Memory B cell (primary cell): Measurements from ENCODE around the gene COBL.

Experiments used
- ATAC-seq: fragments of 150-1000 bp; cut with Tn5 transposase; 2 replicates; pipeline ENCODE4 v1.10.0; 2021; ENCODE audit warnings: low read depth, mild to moderate bottlenecking, moderate library complexity
- DNase-seq, 2 donors: peaks; one replicate each; pipeline ENCODE4 v3.0.0; 2022; ENCODE audit warnings: low spot score in 2 of 2
- H3K27ac Mint-ChIP-seq: one replicate; pipeline ENCODE4 v1.8.0; 2022; ENCODE audit warnings: mild to moderate bottlenecking, moderate library complexity, mixed read lengths
- H3K27me3 Mint-ChIP-seq: one replicate; pipeline ENCODE4 v1.8.0; 2022; ENCODE audit warnings: mixed read lengths
- H3K36me3 Mint-ChIP-seq: one replicate; pipeline ENCODE4 v1.8.0; 2022; ENCODE audit warnings: mild to moderate bottlenecking, mixed read lengths
- H3K4me1 Mint-ChIP-seq: one replicate; pipeline ENCODE4 v1.8.0; 2022; ENCODE audit warnings: mixed read lengths
- H3K4me3 Mint-ChIP-seq: one replicate; pipeline ENCODE4 v1.8.0; 2022; ENCODE audit warnings: mild to moderate bottlenecking, moderate library complexity, mixed read lengths
- H3K9me3 Mint-ChIP-seq: one replicate; pipeline ENCODE4 v1.8.0; 2022; ENCODE audit warnings: mixed read lengths

The COBL gene

GRCh38 chr7:51053160-51053925 is 263.3 kb downstream of the COBL start:
- H3K27ac Mint-ChIP-seq: no peak overlapping the region
- H3K27me3 Mint-ChIP-seq: peaks cover 1% of the 10 kb centered on the region
- H3K4me1 Mint-ChIP-seq: no peaks in the 10 kb centered on the region
- H3K9me3 Mint-ChIP-seq: no peaks in the 10 kb centered on the region
- H3K4me3 Mint-ChIP-seq: no peak overlapping the region
- no peaks in the 10 kb centered on the region for H3K36me3 Mint-ChIP-seq
- no peak for ATAC-seq
- no peak for DNase-seq

- Mint-ChIP-seq H3K36me3 (no peaks in the 10 kb centered on the region), H3K4me1 (no peaks in the 10 kb centered on the region), H3K4me3 (no peak overlapping the region), H3K27ac (no peak overlapping the region), H3K9me3 (no peaks in the 10 kb centered on the region), H3K27me3 (no peaks in the 10 kb centered on the region)
- ATAC-seq: no peak
- no peak for DNase-seq
These were observed 270.1 kb downstream of the COBL start for GRCh38 chr7:51046482-51046881.

- Mint-ChIP-seq H3K4me1 (no peaks in the 10 kb centered on the region), H3K27me3 (no peaks in the 10 kb centered on the region), H3K27ac (no peak overlapping the region), H3K4me3 (no peak overlapping the region), H3K9me3 (no peaks in the 10 kb centered on the region), H3K36me3 (no peaks in the 10 kb centered on the region)
- no peak for DNase-seq
- ATAC-seq: no peak
These were observed 270.5 kb downstream of the COBL start for GRCh38 chr7:51046103-51046466.

- no peaks in the 10 kb centered on the region for H3K36me3 Mint-ChIP-seq
- H3K4me1 Mint-ChIP-seq: no peaks in the 10 kb centered on the region
- no peaks in the 10 kb centered on the region for H3K9me3 Mint-ChIP-seq
- no peak overlapping the region for H3K4me3 Mint-ChIP-seq
- DNase-seq (no peak), ATAC-seq (no peak)
- H3K27me3 Mint-ChIP-seq: no peaks in the 10 kb centered on the region
- no peak overlapping the region for H3K27ac Mint-ChIP-seq
These were observed 271.1 kb downstream of the COBL start for GRCh38 chr7:51045319-51046102.

GRCh38 chr7:51043461-51043860 is 273.1 kb downstream of the COBL start:
- Mint-ChIP-seq H3K36me3 (no peaks in the 10 kb centered on the region), H3K4me1 (no peaks in the 10 kb centered on the region), H3K27me3 (no peaks in the 10 kb centered on the region), H3K9me3 (no peaks in the 10 kb centered on the region), H3K27ac (no peak overlapping the region), H3K4me3 (no peak overlapping the region)
- ATAC-seq: no peak
- DNase-seq: no peak

- no peaks in the 10 kb centered on the region for H3K27me3 Mint-ChIP-seq
- no peaks in the 10 kb centered on the region for H3K36me3 Mint-ChIP-seq
- ATAC-seq (no peak), DNase-seq (no peak)
- H3K9me3 Mint-ChIP-seq: peaks cover 1% of the 10 kb centered on the region
- no peaks in the 10 kb centered on the region for H3K4me1 Mint-ChIP-seq
- H3K4me3 Mint-ChIP-seq: no peak overlapping the region
- H3K27ac Mint-ChIP-seq: no peak overlapping the region
These were observed 275.8 kb downstream of the COBL start for GRCh38 chr7:51040787-51041186.

GRCh38 chr7:51038573-51038972 is 278.0 kb downstream of the COBL start:
- H3K27me3 Mint-ChIP-seq: no peaks in the 10 kb centered on the region
- H3K36me3 Mint-ChIP-seq: no peaks in the 10 kb centered on the region
- peaks cover 1% of the 10 kb centered on the region for H3K9me3 Mint-ChIP-seq
- no peak overlapping the region for H3K27ac Mint-ChIP-seq
- H3K4me3 Mint-ChIP-seq: no peak overlapping the region
- DNase-seq (no peak), ATAC-seq (no peak)
- no peaks in the 10 kb centered on the region for H3K4me1 Mint-ChIP-seq

- H3K27me3 Mint-ChIP-seq: no peaks in the 10 kb centered on the region
- no peak overlapping the region for H3K4me3 Mint-ChIP-seq
- H3K9me3 Mint-ChIP-seq: peaks cover 1% of the 10 kb centered on the region
- no peaks in the 10 kb centered on the region for H3K36me3 Mint-ChIP-seq
- DNase-seq (no peak), ATAC-seq (no peak)
- H3K4me1 Mint-ChIP-seq: no peaks in the 10 kb centered on the region
- no peak overlapping the region for H3K27ac Mint-ChIP-seq
These were observed 280.9 kb downstream of the COBL start for GRCh38 chr7:51035716-51036115.

- no peak for ATAC-seq
- H3K9me3 Mint-ChIP-seq: peaks cover 1% of the 10 kb centered on the region
- H3K4me1 Mint-ChIP-seq: no peaks in the 10 kb centered on the region
- no peak for DNase-seq
- H3K36me3 Mint-ChIP-seq: no peaks in the 10 kb centered on the region
- H3K27ac Mint-ChIP-seq: no peak overlapping the region
- no peak overlapping the region for H3K4me3 Mint-ChIP-seq
- H3K27me3 Mint-ChIP-seq: no peaks in the 10 kb centered on the region
These were observed 281.9 kb downstream of the COBL start for GRCh38 chr7:51034521-51035264.

GRCh38 chr7:51033727-51034520 is 282.7 kb downstream of the COBL start:
- no peaks in the 10 kb centered on the region for H3K4me1 Mint-ChIP-seq
- no peak for DNase-seq
- H3K9me3 Mint-ChIP-seq: peaks cover 1% of the 10 kb centered on the region
- H3K27me3 Mint-ChIP-seq: no peaks in the 10 kb centered on the region
- no peaks in the 10 kb centered on the region for H3K36me3 Mint-ChIP-seq
- no peak overlapping the region for H3K27ac Mint-ChIP-seq
- H3K4me3 Mint-ChIP-seq: no peak overlapping the region
- no peak for ATAC-seq

GRCh38 chr7:51031791-51032515 is 284.7 kb downstream of the COBL start:
- Mint-ChIP-seq H3K4me1 (no peaks in the 10 kb centered on the region), H3K27me3 (no peaks in the 10 kb centered on the region), H3K36me3 (no peaks in the 10 kb centered on the region), H3K9me3 (peaks cover 1% of the 10 kb centered on the region), H3K4me3 (no peak overlapping the region), H3K27ac (no peak overlapping the region)
- ATAC-seq (no peak), DNase-seq (no peak)

GRCh38 chr7:51031216-51031615 is 285.4 kb downstream of the COBL start:
- Mint-ChIP-seq H3K36me3 (no peaks in the 10 kb centered on the region), H3K27me3 (no peaks in the 10 kb centered on the region), H3K9me3 (no peaks in the 10 kb centered on the region), H3K4me3 (no peak overlapping the region), H3K4me1 (no peaks in the 10 kb centered on the region), H3K27ac (no peak overlapping the region)
- DNase-seq: no peak
- ATAC-seq: no peak

GRCh38 chr7:51029701-51030191 is 286.9 kb downstream of the COBL start:
- no peak for DNase-seq
- H3K36me3 Mint-ChIP-seq: no peaks in the 10 kb centered on the region

More at GRCh38 chr7:51029701-51030191, 286.9 kb downstream of the COBL start:
- Mint-ChIP-seq H3K27ac (no peak overlapping the region), H3K27me3 (no peaks in the 10 kb centered on the region), H3K4me3 (no peak overlapping the region), H3K4me1 (no peaks in the 10 kb centered on the region), H3K9me3 (no peaks in the 10 kb centered on the region)
- ATAC-seq: no peak
